HEK293 (cell line): ENCODE data around the gene DNAJC11.

Experiments
- CTCF ChIA-PET: fragments of 350-600 bp; formaldehyde crosslinking; extraction: SDS; loops from one replicate; lab custom pipeline; 2021; ENCODE audit warnings: antibody characterized with exemption; lab: Yijun Ruan, JAX
- POLR2A ChIA-PET: fragments of 300-600 bp; formaldehyde crosslinking; extraction: SDS; loops from one replicate; lab custom pipeline; 2020; ENCODE audit warnings: antibody characterized with exemption, inconsistent platforms; lab: Yijun Ruan, JAX
- H3K27ac ChIP-seq: fragments of 200-500 bp; sonication (Bioruptor generic); 2 replicates; pipeline ENCODE4 v1.5.1; 2014; ENCODE audit warnings: low read depth, low read length, control low read depth, inconsistent platforms; ENCODE audit errors: extremely low read depth
- H3K36me3 ChIP-seq, 2 experiments: fragments of 200-500 bp in 1 of 2; sonication (Bioruptor generic) in 1 of 2; 1 replicate in 1 of 2; 2 replicates in 1 of 2; pipeline ENCODE4 v1.5.1; 2014 to 2017; ENCODE audit warnings: inconsistent platforms in 2 of 2, low read length in 2 of 2; ENCODE audit not compliant: control insufficient read depth in 2 of 2, insufficient read depth in 1 of 2
- H3K4me1 ChIP-seq: fragments of 200-500 bp; sonication (Bioruptor generic); 2 replicates; pipeline ENCODE4 v1.5.1; 2014; ENCODE audit warnings: mild to moderate bottlenecking, low read length, inconsistent platforms; ENCODE audit not compliant: control insufficient read depth, insufficient read depth
- H3K4me3 ChIP-seq: 2 replicates; pipeline ENCODE4 v1.5.1; 2011; ENCODE audit warnings: low read depth, mild to moderate bottlenecking, control low read depth, low read length, moderate library complexity
- H3K9me3 ChIP-seq: fragments of 200-500 bp; sonication (Bioruptor generic); 2 replicates; pipeline ENCODE4 v1.5.1; 2014; ENCODE audit warnings: low read depth, low read length, inconsistent platforms; ENCODE audit not compliant: control insufficient read depth, insufficient read depth
- EGR2 ChIP-seq: fragments of 450-650 bp; formaldehyde crosslinking; IDR thresholded peaks from 2 replicates; pipeline ENCODE4 v1.5.1; 2016; ENCODE audit warnings: low read depth, missing biosample characterization, missing genetic modification characterization
- MEIS1 ChIP-seq: sonication (generic); formaldehyde crosslinking; IDR thresholded peaks from 2 replicates; pipeline ENCODE4 v1.8.1; 2022; ENCODE audit warnings: missing genetic modification reagents, mild to moderate bottlenecking, borderline replicate concordance
- REPIN1 ChIP-seq: fragments of 450-650 bp; formaldehyde crosslinking; IDR thresholded peaks from 2 replicates; pipeline ENCODE4 v1.5.1; 2017; ENCODE audit warnings: missing biosample characterization, missing genetic modification characterization, low read depth
- SCRT1 ChIP-seq: fragments of 450-650 bp; formaldehyde crosslinking; IDR thresholded peaks from 2 replicates; pipeline ENCODE4 v1.5.1; 2016; ENCODE audit warnings: missing biosample characterization, missing genetic modification characterization, borderline replicate concordance
- SCRT2 ChIP-seq: fragments of 450-650 bp; formaldehyde crosslinking; IDR thresholded peaks from 2 replicates; pipeline ENCODE4 v1.5.1; 2016; ENCODE audit warnings: missing biosample characterization, missing genetic modification characterization
- YY1 ChIP-seq: fragments of 450-650 bp; formaldehyde crosslinking; IDR thresholded peaks from 2 replicates; pipeline ENCODE4 v1.5.1; 2018; ENCODE audit warnings: missing biosample characterization, missing genetic modification characterization
- ZBTB20 ChIP-seq: fragments of 450-650 bp; formaldehyde crosslinking; IDR thresholded peaks from 2 replicates; pipeline ENCODE4 v1.5.1; 2016; ENCODE audit warnings: missing biosample characterization, missing genetic modification characterization
- ZBTB7A ChIP-seq: fragments of 450-650 bp; formaldehyde crosslinking; IDR thresholded peaks from 2 replicates; pipeline ENCODE4 v1.5.1; 2016; ENCODE audit warnings: low read depth, missing biosample characterization, missing genetic modification characterization
- ZFHX2 ChIP-seq: fragments of 450-650 bp; formaldehyde crosslinking; conservative IDR thresholded peaks from 2 replicates; pipeline ENCODE4 v1.5.1; 2016; ENCODE audit warnings: missing biosample characterization, missing genetic modification characterization
- ZFP37 ChIP-seq: fragments of 450-650 bp; formaldehyde crosslinking; IDR thresholded peaks from 2 replicates; pipeline ENCODE4 v1.5.1; 2016; ENCODE audit warnings: missing biosample characterization, missing genetic modification characterization
- ZFP69B ChIP-seq: fragments of 450-650 bp; formaldehyde crosslinking; IDR thresholded peaks from 2 replicates; pipeline ENCODE4 v1.5.1; 2016; ENCODE audit warnings: missing biosample characterization, missing genetic modification characterization
- ZNF174 ChIP-seq: fragments of 450-650 bp; formaldehyde crosslinking; IDR thresholded peaks from 2 replicates; pipeline ENCODE4 v1.5.0; 2017; ENCODE audit warnings: missing biosample characterization, mild to moderate bottlenecking, missing genetic modification characterization
- ZNF335 ChIP-seq: fragments of 450-650 bp; formaldehyde crosslinking; conservative IDR thresholded peaks from 2 replicates; pipeline ENCODE4 v1.5.1; 2016; ENCODE audit warnings: missing biosample characterization, missing genetic modification characterization
- ZNF350 ChIP-seq: fragments of 450-650 bp; formaldehyde crosslinking; IDR thresholded peaks from 2 replicates; pipeline ENCODE4 v1.5.0; 2017; ENCODE audit warnings: missing biosample characterization, mild to moderate bottlenecking, missing genetic modification characterization
- ZNF37A ChIP-seq: fragments of 450-650 bp; IDR thresholded peaks from 2 replicates; pipeline ENCODE4 v1.5.1; 2018; ENCODE audit warnings: missing biosample characterization, missing genetic modification characterization
- ZNF501 ChIP-seq: fragments of 450-650 bp; formaldehyde crosslinking; IDR thresholded peaks from 2 replicates; pipeline ENCODE4 v1.5.1; 2016; ENCODE audit warnings: missing biosample characterization, missing genetic modification characterization
- ZNF548 ChIP-seq: fragments of 450-650 bp; formaldehyde crosslinking; IDR thresholded peaks from 2 replicates; pipeline ENCODE4 v1.5.1; 2016; ENCODE audit warnings: missing biosample characterization, missing genetic modification characterization
- ZNF580 ChIP-seq: fragments of 450-650 bp; formaldehyde crosslinking; IDR thresholded peaks from 2 replicates; pipeline ENCODE4 v1.5.1; 2016; ENCODE audit warnings: missing biosample characterization, missing genetic modification characterization
- ZNF600 ChIP-seq: fragments of 450-650 bp; formaldehyde crosslinking; IDR thresholded peaks from 2 replicates; pipeline ENCODE4 v1.5.1; 2016; ENCODE audit warnings: missing biosample characterization, missing genetic modification characterization
- ZNF629 ChIP-seq: fragments of 450-650 bp; formaldehyde crosslinking; IDR thresholded peaks from 2 replicates; pipeline ENCODE4 v1.5.1; 2017; ENCODE audit warnings: missing biosample characterization, missing genetic modification characterization
- ZNF664 ChIP-seq: fragments of 450-650 bp; formaldehyde crosslinking; IDR thresholded peaks from 2 replicates; pipeline ENCODE4 v1.5.1; 2016; ENCODE audit warnings: missing biosample characterization, missing genetic modification characterization
- TF ChIP-seq, protein P1 (sequence below): fragments of 450-650 bp; formaldehyde crosslinking; optimal IDR thresholded peaks from 2 replicates; pipeline ENCODE3; 2016; ENCODE audit warnings: missing biosample characterization, mild to moderate bottlenecking, missing genetic modification characterization
- TF ChIP-seq, protein P2 (sequence below): fragments of 450-650 bp; formaldehyde crosslinking; IDR thresholded peaks from 2 replicates; pipeline ENCODE4 v1.5.1; 2016; ENCODE audit warnings: missing biosample characterization, missing genetic modification characterization
- TF ChIP-seq, protein P3 (sequence below): fragments of 450-650 bp; formaldehyde crosslinking; IDR thresholded peaks from 2 replicates; pipeline ENCODE4 v1.5.1; 2016; ENCODE audit warnings: missing biosample characterization, missing genetic modification characterization

DNAJC11 gene

DNA sequence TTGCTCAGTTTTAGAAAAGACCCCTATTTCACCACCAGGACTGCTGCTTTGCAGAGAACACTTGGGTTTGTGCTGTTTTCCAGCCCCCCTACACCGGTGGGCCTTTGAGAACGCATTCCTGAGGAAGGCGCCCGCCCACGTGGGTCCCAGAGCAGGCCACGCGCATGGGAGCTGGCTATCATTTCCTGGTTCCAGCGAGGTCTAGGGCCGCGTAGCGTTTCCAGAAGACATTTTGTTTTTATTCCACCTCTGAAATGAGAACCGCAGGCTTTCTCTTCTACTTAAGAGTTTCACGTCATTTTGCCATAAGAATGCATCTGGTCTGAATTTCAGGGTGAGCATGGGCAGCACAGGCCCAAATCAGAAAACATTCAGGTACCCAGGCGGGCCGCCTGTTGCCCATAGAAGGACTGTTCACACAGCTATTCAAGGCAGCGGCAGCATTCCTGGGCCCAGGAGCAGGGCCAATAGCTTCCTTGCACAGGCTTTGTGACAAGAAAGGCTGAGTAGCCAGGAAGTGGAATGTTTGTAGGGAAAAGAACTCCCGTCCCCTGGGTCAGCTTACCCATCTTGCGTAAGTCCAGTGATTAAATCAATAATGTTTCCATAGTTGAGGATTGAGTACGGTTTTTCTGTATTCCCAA is 97.6 kb downstream of the DNAJC11 start:
- peaks cover 0 to 13% of the 10 kb centered on the region in 2 experiments; a peak in 1 of 3 replicates for H3K36me3 ChIP-seq
- peak overlapping the region; percentile 79 for H3K27ac ChIP-seq
- ChIA-PET CTCF (interaction anchor here (0.5 to 2.0 kb wide), 2 partner anchors 114 to 259 kb away, joined by 3 to 6 read pairs; no protein-coding TSS in a partner anchor), POLR2A (interaction anchor here (0.7 to 3.5 kb wide), 6 partner anchors 8 to 75 kb away, joined by 3 to 25 read pairs (median 6); partner anchors contain the start of genes PHF13, THAP3 and ZBTB48)
- H3K4me3 ChIP-seq: no peak overlapping the region
- no peaks in the 10 kb centered on the region for H3K4me1 ChIP-seq
- no peak for TF ChIP-seq ZFP37 (tag by site-specific recombination)
- TF ChIP-seq SCRT1 (tag by site-specific recombination): peak; percentile 50; the same call in 1 of the 2 replicates
- TF ChIP-seq ZFP69B: peak; percentile 64
- TF ChIP-seq ZNF350 (tag by site-specific recombination): no peak
- no peak for TF ChIP-seq MEIS1 (CRISPR knock-in tag)
- 0 out of 2 replicates have a peak, but pooled peaks have one; percentile 6 for TF ChIP-seq ZNF629 (tag by site-specific recombination)
- peak; percentile 90 for TF ChIP-seq ZBTB20 (tag by site-specific recombination)
- no peak for TF ChIP-seq ZBTB7A (tag by site-specific recombination)
- peak; percentile 56; the same call in 1 of the 2 replicates for TF ChIP-seq EGR2 (tag by site-specific recombination)
- TF ChIP-seq, protein P1, sequence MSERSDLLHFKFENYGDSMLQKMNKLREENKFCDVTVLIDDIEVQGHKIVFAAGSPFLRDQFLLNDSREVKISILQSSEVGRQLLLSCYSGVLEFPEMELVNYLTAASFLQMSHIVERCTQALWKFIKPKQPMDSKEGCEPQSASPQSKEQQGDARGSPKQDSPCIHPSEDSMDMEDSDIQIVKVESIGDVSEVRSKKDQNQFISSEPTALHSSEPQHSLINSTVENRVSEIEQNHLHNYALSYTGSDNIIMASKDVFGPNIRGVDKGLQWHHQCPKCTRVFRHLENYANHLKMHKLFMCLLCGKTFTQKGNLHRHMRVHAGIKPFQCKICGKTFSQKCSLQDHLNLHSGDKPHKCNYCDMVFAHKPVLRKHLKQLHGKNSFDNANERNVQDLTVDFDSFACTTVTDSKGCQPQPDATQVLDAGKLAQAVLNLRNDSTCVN (tag by site-specific recombination): peak; percentile 17
- TF ChIP-seq SCRT2 (tag by site-specific recombination): peak; percentile 89
- TF ChIP-seq ZNF600: no peak
- TF ChIP-seq, protein P2, sequence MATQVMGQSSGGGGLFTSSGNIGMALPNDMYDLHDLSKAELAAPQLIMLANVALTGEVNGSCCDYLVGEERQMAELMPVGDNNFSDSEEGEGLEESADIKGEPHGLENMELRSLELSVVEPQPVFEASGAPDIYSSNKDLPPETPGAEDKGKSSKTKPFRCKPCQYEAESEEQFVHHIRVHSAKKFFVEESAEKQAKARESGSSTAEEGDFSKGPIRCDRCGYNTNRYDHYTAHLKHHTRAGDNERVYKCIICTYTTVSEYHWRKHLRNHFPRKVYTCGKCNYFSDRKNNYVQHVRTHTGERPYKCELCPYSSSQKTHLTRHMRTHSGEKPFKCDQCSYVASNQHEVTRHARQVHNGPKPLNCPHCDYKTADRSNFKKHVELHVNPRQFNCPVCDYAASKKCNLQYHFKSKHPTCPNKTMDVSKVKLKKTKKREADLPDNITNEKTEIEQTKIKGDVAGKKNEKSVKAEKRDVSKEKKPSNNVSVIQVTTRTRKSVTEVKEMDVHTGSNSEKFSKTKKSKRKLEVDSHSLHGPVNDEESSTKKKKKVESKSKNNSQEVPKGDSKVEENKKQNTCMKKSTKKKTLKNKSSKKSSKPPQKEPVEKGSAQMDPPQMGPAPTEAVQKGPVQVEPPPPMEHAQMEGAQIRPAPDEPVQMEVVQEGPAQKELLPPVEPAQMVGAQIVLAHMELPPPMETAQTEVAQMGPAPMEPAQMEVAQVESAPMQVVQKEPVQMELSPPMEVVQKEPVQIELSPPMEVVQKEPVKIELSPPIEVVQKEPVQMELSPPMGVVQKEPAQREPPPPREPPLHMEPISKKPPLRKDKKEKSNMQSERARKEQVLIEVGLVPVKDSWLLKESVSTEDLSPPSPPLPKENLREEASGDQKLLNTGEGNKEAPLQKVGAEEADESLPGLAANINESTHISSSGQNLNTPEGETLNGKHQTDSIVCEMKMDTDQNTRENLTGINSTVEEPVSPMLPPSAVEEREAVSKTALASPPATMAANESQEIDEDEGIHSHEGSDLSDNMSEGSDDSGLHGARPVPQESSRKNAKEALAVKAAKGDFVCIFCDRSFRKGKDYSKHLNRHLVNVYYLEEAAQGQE (tag by site-specific recombination): no peak
- TF ChIP-seq REPIN1 (tag by site-specific recombination): no peak
- TF ChIP-seq YY1: peak; percentile 76; the same call in 1 of the 2 replicates
- no peak for TF ChIP-seq ZNF37A (tag by site-specific recombination)
- TF ChIP-seq ZNF548: no peak
- TF ChIP-seq ZNF501 (tag by site-specific recombination): peak; percentile 29; the same call in 1 of the 2 replicates
- TF ChIP-seq ZNF664: no peak
- TF ChIP-seq ZNF335 (tag by site-specific recombination): peak; percentile 72
- TF ChIP-seq ZNF174: no peak
- peak; percentile 75 for TF ChIP-seq ZFHX2 (tag by site-specific recombination)
- TF ChIP-seq ZNF580 (tag by site-specific recombination): no peak
- TF ChIP-seq, protein P3, sequence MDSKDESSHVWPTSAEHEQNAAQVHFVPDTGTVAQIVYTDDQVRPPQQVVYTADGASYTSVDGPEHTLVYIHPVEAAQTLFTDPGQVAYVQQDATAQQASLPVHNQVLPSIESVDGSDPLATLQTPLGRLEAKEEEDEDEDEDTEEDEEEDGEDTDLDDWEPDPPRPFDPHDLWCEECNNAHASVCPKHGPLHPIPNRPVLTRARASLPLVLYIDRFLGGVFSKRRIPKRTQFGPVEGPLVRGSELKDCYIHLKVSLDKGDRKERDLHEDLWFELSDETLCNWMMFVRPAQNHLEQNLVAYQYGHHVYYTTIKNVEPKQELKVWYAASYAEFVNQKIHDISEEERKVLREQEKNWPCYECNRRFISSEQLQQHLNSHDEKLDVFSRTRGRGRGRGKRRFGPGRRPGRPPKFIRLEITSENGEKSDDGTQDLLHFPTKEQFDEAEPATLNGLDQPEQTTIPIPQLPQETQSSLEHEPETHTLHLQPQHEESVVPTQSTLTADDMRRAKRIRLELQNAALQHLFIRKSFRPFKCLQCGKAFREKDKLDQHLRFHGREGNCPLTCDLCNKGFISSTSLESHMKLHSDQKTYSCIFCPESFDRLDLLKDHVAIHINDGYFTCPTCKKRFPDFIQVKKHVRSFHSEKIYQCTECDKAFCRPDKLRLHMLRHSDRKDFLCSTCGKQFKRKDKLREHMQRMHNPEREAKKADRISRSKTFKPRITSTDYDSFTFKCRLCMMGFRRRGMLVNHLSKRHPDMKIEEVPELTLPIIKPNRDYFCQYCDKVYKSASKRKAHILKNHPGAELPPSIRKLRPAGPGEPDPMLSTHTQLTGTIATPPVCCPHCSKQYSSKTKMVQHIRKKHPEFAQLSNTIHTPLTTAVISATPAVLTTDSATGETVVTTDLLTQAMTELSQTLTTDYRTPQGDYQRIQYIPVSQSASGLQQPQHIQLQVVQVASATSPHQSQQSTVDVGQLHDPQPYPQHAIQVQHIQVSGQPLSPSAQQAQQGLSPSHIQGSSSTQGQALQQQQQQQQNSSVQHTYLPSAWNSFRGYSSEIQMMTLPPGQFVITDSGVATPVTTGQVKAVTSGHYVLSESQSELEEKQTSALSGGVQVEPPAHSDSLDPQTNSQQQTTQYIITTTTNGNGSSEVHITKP (tag by site-specific recombination): no peak
- H3K9me3 ChIP-seq: no peaks in the 10 kb centered on the region
